SIG-M5 (cell line): ENCODE results near the gene ZGLP1.
"Not testable (repeated sequence)": the region's sequence is repeated elsewhere in the genome, so short reads cannot be mapped to it uniquely, and the experiment has no call there.

Experiments used
- DNase-seq: peaks from one replicate; lab custom pipeline; 2025; lab: John Stamatoyannopoulos, UW

ZGLP1 gene

GRCh38 chr19:10309423-10309822 is at the start of gene ZGLP1:
Gene ZGLP1, minus strand, starts transcription at chr19:10309815.
- DNase-seq, result no peak

DNA sequence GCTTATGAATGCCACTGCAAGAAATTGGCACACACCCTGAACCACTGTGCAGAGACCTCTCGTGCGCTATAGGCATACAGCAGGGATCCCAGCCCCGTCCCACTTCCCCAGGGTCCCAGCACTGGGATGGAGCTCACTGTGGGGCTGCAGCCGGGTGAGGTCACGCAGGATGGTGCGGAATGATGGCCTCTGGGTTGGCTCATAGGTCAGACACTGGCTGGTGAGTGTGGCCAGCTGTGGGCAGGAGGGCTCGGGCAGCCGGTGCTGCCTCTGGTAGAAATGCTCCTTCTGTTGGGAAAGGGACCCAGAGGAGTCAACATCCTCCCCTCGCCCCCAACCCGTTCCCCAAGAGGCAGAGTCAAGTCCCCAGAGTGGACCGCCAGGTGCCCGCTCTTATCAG is 46.8 kb upstream of the ZGLP1 start:
- no peak for DNase-seq

DNA sequence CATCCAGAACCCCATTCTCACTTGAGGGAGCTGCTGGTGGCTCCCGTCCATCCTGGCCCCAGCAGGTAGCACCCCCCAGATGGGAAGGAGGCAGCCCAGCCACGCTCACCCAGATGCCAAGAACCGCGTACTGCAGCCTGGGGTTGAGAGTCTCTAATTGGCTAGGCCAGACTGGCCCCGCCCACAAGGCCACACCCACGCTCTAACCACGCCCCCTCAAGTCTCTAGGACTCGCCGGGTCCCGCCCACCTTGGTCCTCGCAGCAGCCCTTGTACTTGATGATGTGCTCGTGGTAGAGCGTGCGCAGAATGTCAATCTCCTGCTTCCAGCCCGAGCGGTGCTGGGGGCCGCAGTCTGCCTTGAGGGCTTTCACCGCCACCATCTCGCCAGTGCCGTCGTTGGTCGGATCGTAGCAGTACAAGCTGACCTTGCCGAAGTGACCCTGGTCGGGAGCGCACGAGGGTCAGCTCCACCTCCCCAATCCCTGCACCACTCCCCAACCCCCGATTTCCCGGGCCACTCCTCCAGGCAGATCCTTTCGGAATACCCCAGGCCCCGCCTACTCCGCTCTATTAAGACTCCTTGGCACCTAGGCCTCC is 44.3 kb upstream of the ZGLP1 start:
- no peak for DNase-seq

GRCh38 chr19:10352764-10353671 is 43.4 kb upstream of the ZGLP1 start:
- no peak for DNase-seq

DNA sequence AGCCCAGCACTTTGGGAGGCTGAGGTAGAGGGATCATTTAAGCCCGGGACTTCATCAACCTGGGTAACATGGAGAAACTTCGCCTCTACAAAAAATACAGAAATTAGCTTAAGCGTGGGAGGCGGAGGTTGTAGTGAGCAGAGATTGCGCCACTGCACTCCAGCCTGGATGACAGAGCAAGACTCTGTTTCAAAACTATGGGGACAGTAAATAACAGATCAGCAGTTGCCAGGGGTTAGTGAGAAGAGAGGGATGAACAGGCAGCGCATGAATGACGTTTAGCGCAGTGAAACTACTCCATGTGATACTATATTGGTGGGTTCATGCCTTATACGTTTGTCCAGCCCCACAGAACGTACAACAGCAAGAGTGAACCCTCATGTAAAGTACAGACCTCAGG is 36.9 kb upstream of the ZGLP1 start:
- DNase-seq, result peak; percentile 75

DNA sequence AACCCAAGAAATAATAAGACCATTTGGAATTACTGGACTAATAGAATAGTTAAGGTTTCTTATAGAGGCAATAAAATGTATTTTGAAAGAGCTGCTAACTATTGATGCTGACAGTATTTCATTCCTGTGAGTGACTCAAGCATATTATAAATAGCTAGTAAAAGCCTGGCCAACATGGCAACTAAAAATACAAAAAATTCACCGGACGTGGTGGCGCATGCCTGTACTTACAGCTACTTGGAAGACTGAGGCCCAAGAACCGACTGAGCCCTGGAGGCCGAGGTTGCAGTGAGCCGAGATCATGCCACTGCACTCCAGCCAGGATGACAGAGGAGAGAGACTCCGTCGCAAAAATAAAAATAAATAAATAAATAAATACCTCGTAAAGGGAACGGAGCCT is 35.2 kb upstream of the ZGLP1 start:
- no peak for DNase-seq

- DNase-seq, result no peak
Observed at GRCh38 chr19:10343495-10343894, 33.9 kb upstream of the ZGLP1 start.

GRCh38 chr19:10339977-10340376 is 30.4 kb upstream of the ZGLP1 start:
- DNase-seq, result no peak

- DNase-seq, result no peak
Observed at GRCh38 chr19:10339380-10339960, 29.9 kb upstream of the ZGLP1 start, which contains the start of gene ICAM3. Gene ICAM3, minus strand, starts transcription at chr19:10339624. Its CDS starts 10 bp downstream, at chr19:10339614.

GRCh38 chr19:10338940-10339339 is 29.3 kb upstream of the ZGLP1 start:
- DNase-seq, result no peak

DNA sequence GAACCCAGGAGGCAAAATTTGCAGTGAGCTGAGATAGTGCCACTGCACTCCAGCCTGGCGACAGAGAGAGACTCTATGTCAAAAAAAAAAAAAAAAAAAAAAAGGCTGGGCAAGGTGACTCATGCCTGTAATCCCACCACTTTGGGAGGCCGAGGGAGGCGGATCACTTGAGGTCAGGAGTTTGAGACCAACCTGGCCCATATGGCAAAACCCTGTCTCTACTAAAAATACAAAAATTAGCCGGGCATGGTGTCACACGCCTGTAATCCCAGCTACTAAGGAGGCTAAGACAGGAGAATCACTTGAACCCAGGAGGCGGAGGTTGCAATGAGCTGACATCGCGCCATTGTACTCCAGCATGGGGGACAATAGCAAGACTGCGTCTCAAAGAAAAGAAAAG is 27.1 kb upstream of the ZGLP1 start:
- DNase-seq, result not testable (repeated sequence)

GRCh38 chr19:10335352-10335985 is 25.9 kb upstream of the ZGLP1 start:
- no peak for DNase-seq

GRCh38 chr19:10334588-10335351 is 25.2 kb upstream of the ZGLP1 start:
- no peak for DNase-seq

DNA sequence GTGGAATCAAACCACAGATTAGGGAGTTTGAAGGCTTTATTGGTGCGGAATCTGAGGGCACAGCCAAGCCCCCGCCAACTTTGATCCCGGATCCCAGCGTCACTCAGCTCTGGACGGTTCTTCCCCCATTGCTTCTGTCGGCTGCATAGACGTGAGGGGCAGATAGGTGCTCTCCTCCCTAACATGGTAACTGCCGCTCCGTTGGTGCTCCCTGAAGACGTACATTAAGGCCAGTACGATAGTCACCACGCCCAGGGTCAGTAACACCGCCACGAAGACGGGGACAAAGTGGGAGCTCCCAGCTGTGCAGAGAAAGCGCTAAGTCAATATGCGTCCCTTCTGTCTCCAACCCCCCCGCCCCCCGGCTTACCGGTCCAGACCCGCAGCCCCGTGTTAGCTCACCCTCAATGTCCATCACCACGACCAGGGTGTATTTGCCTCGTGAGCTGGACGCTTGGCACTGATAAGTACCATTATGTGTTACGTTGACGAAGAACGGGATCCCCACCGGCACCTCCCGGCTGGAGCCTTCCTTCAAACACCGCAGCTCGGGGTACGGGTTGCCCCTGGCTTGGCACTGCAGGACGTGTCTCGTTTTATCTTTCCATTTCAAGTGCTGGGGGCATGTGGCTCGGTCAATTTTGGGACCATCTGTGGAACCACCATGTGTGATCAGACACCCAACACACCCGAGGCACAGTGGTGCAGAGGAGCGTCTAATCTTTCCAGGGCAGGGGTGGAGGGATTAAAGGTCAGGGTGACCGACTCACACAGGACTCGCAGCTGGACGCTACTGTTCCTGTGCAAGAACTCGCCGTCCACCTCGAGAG is 24.4 kb upstream of the ZGLP1 start:
- DNase-seq, result no peak

DNA sequence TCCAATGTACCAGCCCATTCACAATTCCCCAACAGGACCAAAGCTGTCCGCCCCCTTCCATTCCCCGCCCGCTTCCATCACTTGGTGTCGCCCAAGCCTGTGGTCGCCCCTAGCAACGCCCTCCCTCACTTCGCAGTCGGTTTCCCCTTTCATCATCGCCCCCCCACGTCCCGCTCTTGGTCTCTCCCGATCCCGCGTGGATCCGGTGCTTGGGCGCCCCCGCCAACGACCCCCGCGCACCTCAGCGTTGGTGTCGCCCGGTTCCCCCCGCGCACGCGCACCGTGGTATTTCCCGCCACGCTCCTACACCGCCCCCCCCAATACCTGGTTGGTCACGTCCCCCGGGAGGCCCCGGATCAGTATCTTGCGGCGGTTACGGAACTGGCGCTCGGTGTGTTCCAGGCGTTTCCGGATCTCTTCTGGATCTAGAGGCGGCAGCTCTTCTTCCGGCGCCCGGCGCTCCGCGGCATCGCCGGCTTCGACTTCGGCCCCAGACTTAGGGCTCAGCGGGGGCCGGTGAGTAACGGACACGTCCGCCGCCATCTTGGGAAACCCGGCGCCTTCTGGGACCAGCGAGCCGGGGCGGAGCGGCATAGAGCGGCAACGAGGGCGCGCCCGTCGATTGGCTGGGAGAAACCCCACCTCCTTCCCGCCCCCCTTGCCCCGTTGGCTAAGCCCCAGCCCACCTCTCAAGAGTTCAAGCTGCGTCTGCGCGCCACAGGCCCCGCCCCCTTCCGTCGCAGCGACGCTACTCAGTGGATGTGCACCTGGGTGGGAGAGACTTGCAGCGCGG is 23.5 kb upstream of the ZGLP1 start, which contains the start of gene RAVER1:
Gene RAVER1 (minus strand): TSS at position 565 of the 793 bp plus-strand sequence. CDS start 22 bp downstream, at position 543.
- peak; percentile 55 for DNase-seq

DNA sequence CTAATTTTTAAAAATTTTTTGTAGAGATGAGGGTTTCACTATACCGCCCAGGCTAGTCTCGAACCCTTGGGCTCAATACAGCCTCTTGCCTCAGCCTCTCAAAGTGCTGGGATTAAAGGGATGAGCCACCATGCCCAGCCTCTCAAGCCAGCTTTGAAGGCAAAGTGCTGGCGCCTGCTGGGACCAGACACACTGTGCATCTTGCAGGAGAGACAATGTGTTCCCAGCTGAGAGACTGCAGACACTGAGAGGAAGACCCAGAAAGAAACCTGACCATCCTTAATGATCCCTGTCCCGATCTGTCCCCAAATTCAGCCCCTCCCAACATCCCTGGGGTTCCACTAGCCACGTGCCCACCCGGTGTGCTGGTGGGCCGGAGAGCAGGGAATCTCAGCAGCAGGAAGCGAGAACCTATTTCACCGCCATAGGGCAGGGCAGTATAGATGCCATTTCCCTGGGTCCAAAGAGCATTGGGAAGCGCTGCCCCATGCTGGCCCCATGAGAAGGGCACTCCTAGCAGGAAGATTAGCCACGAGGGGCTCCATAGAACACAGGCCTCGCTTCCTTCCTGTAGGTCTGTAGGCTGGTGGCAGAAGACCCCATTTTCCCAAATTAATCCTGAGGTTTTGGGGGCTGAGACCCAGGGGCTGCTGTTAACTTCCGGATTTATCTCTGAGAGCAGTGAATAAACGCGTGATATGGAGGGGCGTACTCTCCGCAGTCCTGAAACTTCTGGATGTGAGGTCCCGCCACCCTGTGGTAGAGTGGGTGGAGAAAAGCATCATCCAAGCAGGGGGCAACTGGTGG is 22.7 kb upstream of the ZGLP1 start:
- DNase-seq, result no peak

- no peak for DNase-seq
Observed at GRCh38 chr19:10329555-10329954, 19.9 kb upstream of the ZGLP1 start.

- no peak for DNase-seq
Observed at GRCh38 chr19:10328558-10329429, 19.2 kb upstream of the ZGLP1 start.
